Body of pancreas (tissue), 4 donors: ENCODE measurements around the gene HORMAD2. TPM values are rescaled to one million over a fixed set of nuclear protein-coding genes. Genes with fewer than 3 reads are reported as not detected.
A peak's percentile ranks its signal among the peaks of the same experiment; 100 is the strongest.

Experiments
- ATAC-seq: fragments of 150-250 bp; one replicate; pipeline ENCODE4 v1.9.1; 2016
- DNase-seq, 4 donors: peaks; one replicate each; pipeline ENCODE4 v3.0.0-alpha.2; 2019
- H3K27ac ChIP-seq, 4 donors: fragments of 200-600 bp; sonication (generic); 1 replicate in 3 of 4; 2 replicates in 1 of 4; pipeline versions ENCODE4 v1.5.1 to v1.6.1; 2016 to 2019; ENCODE audit warnings: mild to moderate bottlenecking in 1 of 4, mixed read lengths in 1 of 4, moderate library complexity in 1 of 4
- H3K27me3 ChIP-seq, 2 donors: fragments of 200-600 bp; sonication (generic); one replicate each; pipeline ENCODE4 v1.6.0; 2016; ENCODE audit warnings: mild to moderate bottlenecking in 1 of 2
- H3K36me3 ChIP-seq, 2 donors: fragments of 200-600 bp; sonication (generic); replicated peaks in 1 of 2; 2 replicates each; pipeline ENCODE4 v1.5.1; 2016; ENCODE audit warnings: low read depth in 2 of 2; ENCODE audit not compliant: insufficient read depth in 1 of 2
- H3K4me1 ChIP-seq: fragments of 200-600 bp; sonication (generic); one replicate; pipeline ENCODE4 v1.6.0; 2016
- H3K4me3 ChIP-seq, 2 donors: fragments of 200-600 bp; sonication (generic); 1 replicate in 1 of 2; 2 replicates in 1 of 2; pipeline ENCODE4 v1.5.1; 2016 to 2019
- H3K9me3 ChIP-seq, 3 donors: fragments of 200-600 bp; sonication (generic); 1 replicate in 2 of 3; 2 replicates in 1 of 3; pipeline ENCODE4 v1.5.1; 2016
- POLR2A ChIP-seq, 3 donors: fragments of 450-650 bp; IDR thresholded peaks; one replicate each; pipeline ENCODE4 v1.6.1; 2016; ENCODE audit warnings: antibody characterized with exemption in 3 of 3, mild to moderate bottlenecking in 2 of 3
- WGBS, 2 donors: methylation state at CpG; one replicate each; pipeline ENCODE4 v1.1.5; 2017; 5-methylcytosine and 5-hydroxymethylcytosine counted together
- intact Hi-C: fragments of 100-400 bp; cut with DNase I; formaldehyde crosslinking; loops from one replicate; pipeline ENCODE4 v1.15.1; 2023
- total RNA-seq, 2 donors: library from RNA; depleted of rRNA; stranded (reverse); fragments of >200 nt; gene quantifications; one replicate each; pipeline ENCODE4 v1.1.0, GENCODE V29; 2016
- TF ChIP-seq, protein P1 (sequence below), 7 experiments: fragments of 450-650 bp in 4 of 7; fragments of 200-600 bp in 3 of 7; sonication (generic) in 3 of 7; IDR thresholded peaks; one replicate each; pipeline ENCODE4 v1.5.1; 2016 to 2019; ENCODE audit warnings: antibody characterized with exemption in 7 of 7

Gene HORMAD2
- total RNA-seq, 2 donors from 2014 or later, result not detected

DNA sequence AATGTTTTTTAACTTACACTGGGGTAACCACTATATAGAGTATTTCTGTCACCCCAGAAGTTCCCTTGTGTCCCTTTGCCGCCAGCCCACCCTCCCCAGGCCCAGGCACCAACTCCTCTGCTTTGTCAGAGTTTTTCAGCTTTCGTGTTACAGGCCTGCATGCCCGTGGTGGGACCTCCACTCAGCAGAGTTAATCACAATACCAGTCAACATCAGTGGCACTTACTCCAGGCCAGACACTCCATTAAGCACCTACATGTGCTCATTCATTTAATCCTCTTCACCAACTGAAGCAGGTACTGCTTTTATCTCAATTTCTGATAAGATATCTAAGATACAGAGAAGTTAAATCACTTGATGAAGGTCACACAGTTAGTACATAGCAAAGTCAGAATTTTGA lies 103.0 kb downstream of the HORMAD2 start:
- Histone ChIP-seq H3K4me3 (no peak overlapping the region), H3K27ac (no peak overlapping the region), H3K4me1 (peaks cover 27% of the 10 kb centered on the region), H3K9me3 (no peaks in the 10 kb centered on the region), H3K27me3 (no peaks in the 10 kb centered on the region), H3K36me3 (no peaks in the 10 kb centered on the region)
- 91 to 98% methylated on average over 3 of the region's 3 CpGs for WGBS, 2 donors
- TF ChIP-seq, protein P1, sequence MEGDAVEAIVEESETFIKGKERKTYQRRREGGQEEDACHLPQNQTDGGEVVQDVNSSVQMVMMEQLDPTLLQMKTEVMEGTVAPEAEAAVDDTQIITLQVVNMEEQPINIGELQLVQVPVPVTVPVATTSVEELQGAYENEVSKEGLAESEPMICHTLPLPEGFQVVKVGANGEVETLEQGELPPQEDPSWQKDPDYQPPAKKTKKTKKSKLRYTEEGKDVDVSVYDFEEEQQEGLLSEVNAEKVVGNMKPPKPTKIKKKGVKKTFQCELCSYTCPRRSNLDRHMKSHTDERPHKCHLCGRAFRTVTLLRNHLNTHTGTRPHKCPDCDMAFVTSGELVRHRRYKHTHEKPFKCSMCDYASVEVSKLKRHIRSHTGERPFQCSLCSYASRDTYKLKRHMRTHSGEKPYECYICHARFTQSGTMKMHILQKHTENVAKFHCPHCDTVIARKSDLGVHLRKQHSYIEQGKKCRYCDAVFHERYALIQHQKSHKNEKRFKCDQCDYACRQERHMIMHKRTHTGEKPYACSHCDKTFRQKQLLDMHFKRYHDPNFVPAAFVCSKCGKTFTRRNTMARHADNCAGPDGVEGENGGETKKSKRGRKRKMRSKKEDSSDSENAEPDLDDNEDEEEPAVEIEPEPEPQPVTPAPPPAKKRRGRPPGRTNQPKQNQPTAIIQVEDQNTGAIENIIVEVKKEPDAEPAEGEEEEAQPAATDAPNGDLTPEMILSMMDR (IDR thresholded peaks at IDR 0.05), result no peak
- TF ChIP-seq POLR2A (IDR thresholded peaks at IDR 0.05), result no peak
- ATAC-seq (no peak), DNase-seq (no peak)
- intact Hi-C loops, result no loop called here

DNA sequence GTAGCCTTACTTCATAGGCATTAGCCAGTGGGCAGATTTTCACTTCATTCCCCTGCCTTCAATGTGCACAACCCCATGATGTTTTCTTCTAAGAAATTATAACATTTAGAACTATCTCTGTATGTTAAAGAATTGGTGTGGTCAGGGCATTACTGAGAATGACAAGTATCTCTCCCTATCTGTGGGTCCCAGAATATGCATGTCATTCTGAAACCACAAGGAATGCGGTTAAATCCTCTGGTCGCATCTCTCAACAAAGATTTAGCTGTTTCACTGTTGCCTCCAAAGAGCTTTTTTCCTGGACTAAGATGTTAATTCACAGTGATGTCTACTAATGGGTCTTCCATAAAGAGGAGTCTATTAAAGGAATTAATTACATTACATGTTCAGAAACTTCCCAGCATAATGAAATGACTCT lies 103.6 kb downstream of the HORMAD2 start:
- Histone ChIP-seq H3K9me3 (no peaks in the 10 kb centered on the region), H3K4me3 (no peak overlapping the region), H3K27ac (no peak overlapping the region), H3K36me3 (no peaks in the 10 kb centered on the region), H3K4me1 (peaks cover 31% of the 10 kb centered on the region), H3K27me3 (no peaks in the 10 kb centered on the region)
- TF ChIP-seq, protein P1 (IDR thresholded peaks at IDR 0.05), result no peak
- no peak for TF ChIP-seq POLR2A (IDR thresholded peaks at IDR 0.05)
- DNase-seq (no peak), ATAC-seq (no peak)
- intact Hi-C loops, result no loop called here
- 92 to 100% methylated on average over 2 of the region's 2 CpGs for WGBS, 2 donors

DNA sequence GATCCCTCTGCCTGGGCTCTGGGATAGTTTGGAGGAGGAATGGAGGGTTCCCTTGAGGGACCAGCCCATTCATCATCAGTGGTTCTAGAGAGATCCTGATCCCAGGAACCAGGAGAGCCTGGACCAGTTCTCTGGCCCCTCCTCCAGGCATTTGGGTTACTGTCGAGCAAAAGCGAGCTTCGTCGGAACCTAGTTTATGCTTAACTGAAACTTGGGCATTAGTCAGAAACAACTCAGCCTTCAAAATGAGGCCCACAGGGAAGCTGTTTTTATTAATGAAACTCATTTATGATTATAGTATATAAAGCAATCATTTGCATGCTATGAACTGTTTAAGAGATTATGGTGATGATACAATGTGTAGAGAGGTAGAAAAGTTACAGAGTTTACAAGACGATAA lies 104.9 kb downstream of the HORMAD2 start:
- Histone ChIP-seq H3K4me1 (peaks cover 31% of the 10 kb centered on the region), H3K36me3 (no peaks in the 10 kb centered on the region), H3K27ac (peak overlapping the region in 1 of 4 donors; percentile 50), H3K9me3 (no peaks in the 10 kb centered on the region), H3K27me3 (no peaks in the 10 kb centered on the region), H3K4me3 (no peak overlapping the region)
- intact Hi-C loops, result no loop called here
- no peak for TF ChIP-seq POLR2A (IDR thresholded peaks at IDR 0.05)
- TF ChIP-seq, protein P1 (IDR thresholded peaks at IDR 0.05), result no peak
- ATAC-seq (peak; percentile 36), DNase-seq (peak in 1 of 4 donors; percentile 21)
- WGBS, 2 donors, result 16 to 31% methylated on average over 5 of the region's 5 CpGs

DNA sequence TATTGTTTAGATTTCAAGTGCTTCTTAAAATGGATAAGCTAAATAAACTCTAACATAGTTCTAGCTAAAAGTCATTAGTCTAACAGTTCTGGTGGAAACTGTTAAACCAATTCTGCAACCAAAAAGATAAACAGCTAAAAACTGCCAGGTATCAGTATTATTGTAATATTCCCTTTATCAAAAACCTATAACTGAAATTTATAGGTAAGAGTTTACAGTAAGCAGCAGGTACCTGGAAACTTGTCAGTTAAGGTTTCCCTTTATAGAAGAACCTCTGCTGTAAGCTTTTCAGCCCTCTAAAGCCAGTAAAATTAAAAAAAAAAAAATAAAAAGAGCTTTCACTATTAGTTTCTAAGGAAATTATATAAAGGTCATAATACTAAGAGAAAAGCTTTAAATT lies 105.3 kb downstream of the HORMAD2 start:
- DNase-seq, result no peak
- Histone ChIP-seq H3K4me1 (peaks cover 31% of the 10 kb centered on the region), H3K9me3 (no peaks in the 10 kb centered on the region), H3K27me3 (no peaks in the 10 kb centered on the region), H3K27ac (peak overlapping the region in 1 of 4 donors; percentile 50), H3K36me3 (no peaks in the 10 kb centered on the region), H3K4me3 (no peak overlapping the region)
- intact Hi-C loops, result no loop called here
- ATAC-seq, result no peak
- no peak for TF ChIP-seq POLR2A (IDR thresholded peaks at IDR 0.05)
- TF ChIP-seq, protein P1 (IDR thresholded peaks at IDR 0.05), result no peak

DNA sequence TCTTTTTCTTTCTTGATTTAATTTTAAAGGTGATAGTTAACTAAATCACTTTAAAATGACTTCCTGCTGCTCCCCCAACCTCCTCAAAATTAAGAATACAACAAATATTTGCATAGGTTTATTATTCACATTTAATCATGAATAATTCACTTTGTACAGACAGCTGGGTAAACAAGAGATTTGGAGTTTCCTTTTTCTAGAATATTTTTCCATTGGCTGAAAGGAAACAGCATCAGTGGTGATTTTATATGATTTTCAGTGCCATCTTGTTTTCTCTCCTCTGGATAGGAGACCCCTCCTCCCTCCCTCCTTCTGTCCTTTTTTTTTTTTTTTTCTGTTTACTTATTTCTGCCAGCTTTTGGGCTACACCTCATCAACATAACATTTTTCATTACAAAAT lies 105.8 kb downstream of the HORMAD2 start:
- H3K36me3 ChIP-seq, result no peaks in the 10 kb centered on the region
- no peaks in the 10 kb centered on the region for H3K9me3 ChIP-seq
- peaks cover 31% of the 10 kb centered on the region for H3K4me1 ChIP-seq
- no peak overlapping the region for H3K4me3 ChIP-seq
- DNase-seq (no peak), ATAC-seq (no peak)
- H3K27ac ChIP-seq, result peak overlapping the region in 1 of 4 donors; percentile 50
- intact Hi-C loops, result no loop called here
- TF ChIP-seq, protein P1 (IDR thresholded peaks at IDR 0.05), result no peak
- no peaks in the 10 kb centered on the region for H3K27me3 ChIP-seq
